Naive thymus-derived CD8-positive, alpha-beta T cell (primary cell): Measurements from ENCODE around the gene PACRG. TPM values are rescaled to one million over a fixed set of nuclear protein-coding genes. Genes with fewer than 3 reads are reported as not detected.
A peak's percentile ranks its signal among the peaks of the same experiment; 100 is the strongest.

ENCODE experiments used
- ATAC-seq, 2 donors: fragments of 150-1000 bp; cut with Tn5 transposase in 1 of 2; sonication (Bioruptor Pico), chemical (Tn5 transposase) in 1 of 2; 1 replicate in 1 of 2; 2 replicates in 1 of 2; pipeline ENCODE4 v1.10.0; 2021; ENCODE audit warnings: mild to moderate bottlenecking in 2 of 2, moderate library complexity in 2 of 2
- POLR2A ChIA-PET: fragments of 350-600 bp; sonication (Branson Sonifier 250); formaldehyde crosslinking; loops from one replicate; lab custom pipeline; 2021; ENCODE audit warnings: antibody characterized with exemption; lab: Charles Lee
- DNase-seq, 10 donors: peaks; one replicate each; pipeline versions ENCODE4 v3.0.0 to v3.0.0-alpha.2; 2020 to 2022
- H3K27ac Mint-ChIP-seq, 10 donors: one replicate each; pipeline ENCODE4 v1.8.0; 2020 to 2022; ENCODE audit warnings: mild to moderate bottlenecking in 10 of 10, mixed read lengths in 10 of 10, moderate library complexity in 4 of 10, inconsistent platforms in 1 of 10
- H3K27me3 Mint-ChIP-seq, 5 donors: one replicate each; pipeline ENCODE4 v1.8.0; 2021 to 2022; ENCODE audit warnings: mixed read lengths in 5 of 5
- H3K36me3 Mint-ChIP-seq, 3 donors: one replicate each; pipeline ENCODE4 v1.8.0; 2020 to 2022; ENCODE audit warnings: mixed read lengths in 3 of 3, mild to moderate bottlenecking in 2 of 3, inconsistent platforms in 1 of 3
- H3K4me1 Mint-ChIP-seq, 4 donors: one replicate each; pipeline ENCODE4 v1.8.0; 2021 to 2022; ENCODE audit warnings: mixed read lengths in 4 of 4
- H3K4me3 Mint-ChIP-seq, 10 donors: one replicate each; pipeline ENCODE4 v1.8.0; 2020 to 2022; ENCODE audit warnings: mild to moderate bottlenecking in 10 of 10, mixed read lengths in 10 of 10, moderate library complexity in 6 of 10, inconsistent platforms in 1 of 10
- H3K9me3 Mint-ChIP-seq, 9 donors: one replicate each; pipeline ENCODE4 v1.8.0; 2020 to 2022; ENCODE audit warnings: mixed read lengths in 9 of 9, mild to moderate bottlenecking in 3 of 9, inconsistent platforms in 1 of 9, moderate library complexity in 1 of 9
- polyA plus RNA-seq, 3 donors: library from polyadenylated mRNA; unstranded; fragments of 300-500 nt; fragmentation: Illumina TruSeq; gene quantifications; one replicate each; pipeline ENCODE4 v1.2.3, GENCODE V29; 2021
- total RNA-seq, 8 experiments: library from RNA in 2 of 8; stranded (reverse) in 2 of 8; gene quantifications; one replicate each; pipeline ENCODE4 v1.2.3 and lab custom pipeline; 2021 to 2026

PACRG gene
- total and polyA plus RNA-seq, 5 experiments from 2014 or later: 0.34 to 1.2 (median 0.83) TPM; not detected in 1

DNA sequence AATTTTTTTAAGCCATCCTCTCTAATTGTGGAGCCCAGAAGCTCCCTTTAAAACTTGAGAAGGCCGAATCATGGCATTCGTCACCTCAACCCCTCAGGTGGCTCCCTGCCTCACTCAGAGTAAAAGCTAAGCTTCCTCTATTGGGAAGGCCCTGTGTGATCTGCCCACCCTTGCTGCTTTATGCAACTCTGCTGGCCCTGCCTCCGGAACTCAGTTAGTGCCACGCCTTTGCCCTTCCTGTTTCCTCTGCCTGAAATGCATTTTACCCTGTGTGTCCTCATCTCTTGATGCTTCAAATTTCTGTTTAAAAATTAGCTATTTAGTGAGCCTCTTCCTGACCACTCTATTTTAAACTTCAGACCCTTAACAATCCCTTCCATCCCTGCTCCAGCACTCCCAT is 5.7 kb downstream of the PACRG start:
- H3K4me1 Mint-ChIP-seq: peaks cover 6 to 12% (median 8%) of the 10 kb centered on the region in 4 donors
- DNase-seq (peak in 3 of 10 donors; percentile 9 to 20 (median 12)), ATAC-seq (peak; percentile 71 to 82)
- POLR2A ChIA-PET: no interaction called here
- H3K27me3 Mint-ChIP-seq: peaks cover 0 to 3% (median 0%) of the 10 kb centered on the region in 5 donors
- peaks cover 0 to 6% (median 0%) of the 10 kb centered on the region in 9 donors for H3K9me3 Mint-ChIP-seq
- H3K36me3 Mint-ChIP-seq: peaks cover 0 to 5% (median 0%) of the 10 kb centered on the region in 3 donors
- peak overlapping the region in 3 of 10 donors; percentile 24 to 44 (median 34) for H3K4me3 Mint-ChIP-seq
- H3K27ac Mint-ChIP-seq: peak overlapping the region; percentile 22 to 92 (median 65)

- peak in 1 of 2 donors; percentile 33 for ATAC-seq
Observed at GRCh38 chr6:162736961-162737360, 9.2 kb downstream of the PACRG start.

DNA sequence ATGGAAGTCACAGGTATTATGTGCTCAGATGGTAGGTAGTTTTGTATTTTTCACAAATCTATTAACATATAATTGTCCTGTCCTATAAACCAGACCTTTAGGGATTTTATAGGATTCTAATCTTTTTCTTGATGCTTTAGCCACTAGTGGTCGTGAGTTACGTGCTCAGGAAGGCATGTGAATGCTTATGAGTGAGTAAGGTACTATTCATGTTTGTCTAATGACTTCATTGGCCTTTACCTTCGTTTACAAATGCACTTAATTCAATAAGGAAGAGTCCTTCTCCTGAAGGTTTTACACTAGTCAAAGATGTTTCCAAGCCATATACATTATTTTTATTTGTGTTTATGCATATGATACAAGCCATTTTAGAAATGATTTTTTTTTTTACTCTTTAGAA is 23.0 kb downstream of the PACRG start:
- Mint-ChIP-seq H3K27ac (no peak overlapping the region), H3K36me3 (no peaks in the 10 kb centered on the region), H3K9me3 (peaks cover 0 to 2% (median 0%) of the 10 kb centered on the region in 9 donors), H3K27me3 (peaks cover 0 to 3% (median 0%) of the 10 kb centered on the region in 5 donors), H3K4me1 (no peaks in the 10 kb centered on the region), H3K4me3 (no peak overlapping the region)
- ATAC-seq (no peak), DNase-seq (no peak)
- POLR2A ChIA-PET: no interaction called here

More at GRCh38 chr6:162736961-162737360, 9.2 kb downstream of the PACRG start:
- Mint-ChIP-seq H3K4me1 (peaks cover 6 to 12% (median 8%) of the 10 kb centered on the region in 4 donors), H3K27me3 (peaks cover 1 to 5% (median 3%) of the 10 kb centered on the region in 5 donors), H3K4me3 (no peak overlapping the region), H3K9me3 (peaks cover 0 to 3% (median 0%) of the 10 kb centered on the region in 9 donors), H3K27ac (no peak overlapping the region), H3K36me3 (peaks cover 0 to 5% (median 0%) of the 10 kb centered on the region in 3 donors)
- no peak for DNase-seq
- POLR2A ChIA-PET: no interaction called here

DNA sequence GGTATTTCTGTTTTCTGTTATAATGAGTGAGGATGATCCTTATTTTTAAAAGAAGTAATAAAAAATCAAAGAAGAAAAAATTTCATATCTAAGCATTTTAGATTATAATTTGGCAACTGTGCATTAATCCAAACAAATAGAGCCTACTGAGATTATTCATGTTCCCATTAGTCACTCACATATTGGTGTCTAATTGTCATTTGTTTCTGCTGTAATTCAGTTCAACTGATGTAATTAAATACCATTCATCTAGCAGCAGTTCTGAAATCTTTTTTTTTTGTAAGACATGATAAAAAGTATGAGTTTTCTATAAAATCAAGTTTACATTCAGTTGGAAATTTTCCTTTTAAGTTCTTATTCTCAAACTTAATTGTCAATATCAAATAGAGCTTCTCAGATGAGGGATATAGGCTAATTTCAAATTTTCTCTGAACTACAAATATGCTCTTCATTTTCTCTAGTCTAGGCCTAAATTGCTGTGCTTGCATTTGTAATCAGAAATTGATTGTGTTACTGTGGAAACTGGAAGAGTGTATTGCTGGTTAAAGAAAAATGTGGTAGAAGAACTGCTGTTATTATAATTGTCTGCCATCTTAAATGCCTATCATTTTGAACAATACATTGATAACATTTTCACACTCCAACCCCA is 23.6 kb downstream of the PACRG start:
- Mint-ChIP-seq H3K27me3 (peaks cover 0 to 3% (median 0%) of the 10 kb centered on the region in 5 donors), H3K36me3 (no peaks in the 10 kb centered on the region), H3K27ac (no peak overlapping the region), H3K4me3 (no peak overlapping the region), H3K4me1 (no peaks in the 10 kb centered on the region), H3K9me3 (peaks cover 0 to 2% (median 0%) of the 10 kb centered on the region in 9 donors)
- no peak for DNase-seq
- POLR2A ChIA-PET: no interaction called here
- no peak for ATAC-seq

DNA sequence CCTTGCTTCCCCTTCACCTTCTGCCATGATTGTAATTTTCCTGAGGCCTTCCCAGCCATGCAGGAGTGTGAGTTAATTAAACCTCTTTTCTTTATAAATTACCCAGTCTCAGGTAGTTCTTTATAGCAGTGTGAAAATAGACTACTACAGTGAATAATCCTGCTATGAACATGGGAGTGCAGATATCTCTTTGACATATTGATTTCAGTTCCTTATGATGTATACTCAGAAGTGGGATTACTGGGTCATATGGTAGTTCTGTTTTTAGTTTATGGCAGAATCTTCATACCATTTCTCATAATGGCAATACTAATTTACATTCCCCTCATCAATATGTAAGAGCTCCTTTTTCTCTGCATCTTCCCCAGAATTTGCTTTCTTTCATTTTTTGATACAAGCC is 26.0 kb downstream of the PACRG start:
- Mint-ChIP-seq H3K27ac (no peak overlapping the region), H3K4me1 (no peaks in the 10 kb centered on the region), H3K36me3 (no peaks in the 10 kb centered on the region), H3K4me3 (no peak overlapping the region), H3K9me3 (peaks cover 0 to 4% (median 0%) of the 10 kb centered on the region in 9 donors), H3K27me3 (peaks cover 0 to 3% (median 0%) of the 10 kb centered on the region in 5 donors)
- POLR2A ChIA-PET: no interaction called here
- no peak for DNase-seq
- no peak for ATAC-seq

DNA sequence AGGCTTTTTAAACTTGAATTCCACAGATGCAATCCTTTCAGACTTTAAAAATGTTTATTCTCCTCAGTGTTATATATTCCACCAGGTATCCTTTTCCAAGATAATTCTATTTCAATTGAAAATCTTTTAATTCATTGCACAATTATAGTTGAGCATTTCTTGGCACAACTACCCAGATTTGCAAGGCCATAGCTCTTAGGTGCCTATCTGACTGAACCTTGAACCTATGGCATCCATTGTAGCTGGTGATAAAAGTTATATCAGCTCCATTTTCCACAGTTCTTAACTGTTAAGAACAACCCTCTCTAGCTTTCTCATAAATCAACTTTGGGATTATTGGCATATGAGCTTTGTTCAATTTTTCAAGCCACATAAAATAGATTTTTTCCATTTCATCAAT is 42.4 kb downstream of the PACRG start:
- ATAC-seq: no peak
- POLR2A ChIA-PET: interaction anchor here (0.7 kb wide), 1 partner anchor 1776 kb away, joined by 3 read pairs; no protein-coding TSS in a partner anchor
- no peak for DNase-seq
- Mint-ChIP-seq H3K4me3 (no peak overlapping the region), H3K9me3 (peaks cover 0 to 6% (median 0%) of the 10 kb centered on the region in 9 donors), H3K27ac (no peak overlapping the region), H3K4me1 (peaks cover 0 to 6% (median 3%) of the 10 kb centered on the region in 4 donors), H3K27me3 (peaks cover 0 to 15% (median 3%) of the 10 kb centered on the region in 5 donors), H3K36me3 (no peaks in the 10 kb centered on the region)

DNA sequence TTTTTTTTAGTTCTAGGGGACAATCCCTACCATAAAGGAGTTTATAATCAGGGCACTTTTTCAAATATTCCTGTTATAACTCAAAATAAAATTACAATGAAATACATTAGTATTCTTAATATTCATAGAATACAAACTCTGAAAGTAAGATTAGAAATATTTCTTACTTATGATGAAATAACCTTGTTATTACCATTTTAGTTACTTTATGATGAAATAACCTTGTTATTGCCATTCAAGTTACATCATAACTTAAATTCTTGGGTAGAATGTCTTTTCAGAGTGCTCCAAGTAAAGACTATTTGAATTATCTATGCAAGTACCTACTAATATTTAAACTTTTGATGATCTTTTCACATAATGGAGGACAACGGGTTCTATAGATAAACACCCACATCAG is 43.2 kb downstream of the PACRG start:
- H3K4me1 Mint-ChIP-seq: peaks cover 0 to 6% (median 3%) of the 10 kb centered on the region in 4 donors
- no peak for ATAC-seq
- H3K27me3 Mint-ChIP-seq: peaks cover 0 to 15% (median 3%) of the 10 kb centered on the region in 5 donors
- H3K9me3 Mint-ChIP-seq: peaks cover 0 to 6% (median 0%) of the 10 kb centered on the region in 9 donors
- no peak overlapping the region for H3K27ac Mint-ChIP-seq
- H3K36me3 Mint-ChIP-seq: no peaks in the 10 kb centered on the region
- POLR2A ChIA-PET: no interaction called here
- H3K4me3 Mint-ChIP-seq: no peak overlapping the region
- no peak for DNase-seq

- Mint-ChIP-seq H3K4me3 (no peak overlapping the region), H3K27ac (no peak overlapping the region), H3K36me3 (no peaks in the 10 kb centered on the region), H3K9me3 (peaks cover 0 to 6% (median 0%) of the 10 kb centered on the region in 9 donors), H3K4me1 (peaks cover 0 to 6% (median 3%) of the 10 kb centered on the region in 4 donors), H3K27me3 (peaks cover 0 to 15% (median 0%) of the 10 kb centered on the region in 5 donors)
- POLR2A ChIA-PET: no interaction called here
- no peak for DNase-seq
- ATAC-seq: no peak
Observed at GRCh38 chr6:162772466-162772865, 44.7 kb downstream of the PACRG start.

- Mint-ChIP-seq H3K27me3 (peaks cover 0 to 15% (median 0%) of the 10 kb centered on the region in 5 donors), H3K27ac (no peak overlapping the region), H3K4me1 (peaks cover 0 to 2% (median under 1%) of the 10 kb centered on the region in 4 donors), H3K36me3 (peaks cover 0 to under 1% (median 0%) of the 10 kb centered on the region in 3 donors), H3K9me3 (peaks cover 0 to 3% (median 0%) of the 10 kb centered on the region in 9 donors), H3K4me3 (no peak overlapping the region)
- DNase-seq: no peak
- POLR2A ChIA-PET: no interaction called here
- no peak for ATAC-seq
Observed at GRCh38 chr6:162773996-162774395, 46.2 kb downstream of the PACRG start.

GRCh38 chr6:162777091-162777490 is 49.3 kb downstream of the PACRG start:
- Mint-ChIP-seq H3K4me1 (no peaks in the 10 kb centered on the region), H3K27ac (no peak overlapping the region), H3K27me3 (peaks cover 0 to 11% (median 0%) of the 10 kb centered on the region in 5 donors), H3K36me3 (peaks cover 0 to 9% (median 2%) of the 10 kb centered on the region in 3 donors), H3K9me3 (peaks cover 0 to 29% (median 17%) of the 10 kb centered on the region in 9 donors), H3K4me3 (no peak overlapping the region)
- DNase-seq (no peak), ATAC-seq (no peak)
- POLR2A ChIA-PET: no interaction called here

GRCh38 chr6:162778603-162779002 is 50.8 kb downstream of the PACRG start:
- H3K36me3 Mint-ChIP-seq: peaks cover 0 to 9% (median 2%) of the 10 kb centered on the region in 3 donors
- ATAC-seq (no peak), DNase-seq (no peak)
- peaks cover 0 to 36% (median 18%) of the 10 kb centered on the region in 9 donors for H3K9me3 Mint-ChIP-seq
- H3K27ac Mint-ChIP-seq: no peak overlapping the region
- no peaks in the 10 kb centered on the region for H3K4me1 Mint-ChIP-seq
- POLR2A ChIA-PET: no interaction called here
- peaks cover 0 to 9% (median 0%) of the 10 kb centered on the region in 5 donors for H3K27me3 Mint-ChIP-seq
- no peak overlapping the region for H3K4me3 Mint-ChIP-seq

- Mint-ChIP-seq H3K9me3 (peaks cover 7 to 27% (median 13%) of the 10 kb centered on the region in 9 donors), H3K4me1 (no peaks in the 10 kb centered on the region), H3K36me3 (peaks cover 0 to 5% (median 0%) of the 10 kb centered on the region in 3 donors), H3K4me3 (no peak overlapping the region), H3K27me3 (peaks cover 0 to 1% (median 0%) of the 10 kb centered on the region in 5 donors), H3K27ac (no peak overlapping the region)
- POLR2A ChIA-PET: no interaction called here
- ATAC-seq: no peak
- no peak for DNase-seq
Observed at GRCh38 chr6:162785632-162786242, 58.0 kb downstream of the PACRG start.
